Nephron progenitor cell (in vitro differentiated cells): Measurements from ENCODE around the gene EIF2B5.
"Not testable (repeated sequence)": the region's sequence is repeated elsewhere in the genome, so short reads cannot be mapped to it uniquely, and the experiment has no call there.

Experiments
- DNase-seq: peaks from one replicate; pipeline ENCODE4 v3.0.0; 2021
- H3K27ac Mint-ChIP-seq: 2 replicates; pipeline ENCODE4 v1.8.0; 2021; ENCODE audit warnings: mild to moderate bottlenecking, moderate library complexity, mixed read lengths
- H3K27me3 Mint-ChIP-seq: 2 replicates; pipeline ENCODE4 v1.8.0; 2021; ENCODE audit warnings: mild to moderate bottlenecking, low read depth, mixed read lengths; ENCODE audit not compliant: poor library complexity
- H3K36me3 Mint-ChIP-seq: 2 replicates; pipeline ENCODE4 v1.8.0; 2021; ENCODE audit warnings: low read depth, mixed read lengths
- H3K4me1 Mint-ChIP-seq: 2 replicates; pipeline ENCODE4 v1.8.0; 2021; ENCODE audit warnings: mixed read lengths
- H3K4me3 Mint-ChIP-seq: 2 replicates; pipeline ENCODE4 v1.8.0; 2021; ENCODE audit warnings: mild to moderate bottlenecking, moderate library complexity, mixed read lengths
- H3K9me3 Mint-ChIP-seq: 2 replicates; pipeline ENCODE4 v1.8.0; 2021; ENCODE audit warnings: mild to moderate bottlenecking, moderate library complexity, mixed read lengths
- TF ChIP-seq, protein P1 (sequence below): fragments of 200-600 bp; sonication (generic); IDR thresholded peaks from 2 replicates; pipeline ENCODE4 v1.5.0; 2021; ENCODE audit warnings: antibody characterized with exemption

The EIF2B5 gene

DNA sequence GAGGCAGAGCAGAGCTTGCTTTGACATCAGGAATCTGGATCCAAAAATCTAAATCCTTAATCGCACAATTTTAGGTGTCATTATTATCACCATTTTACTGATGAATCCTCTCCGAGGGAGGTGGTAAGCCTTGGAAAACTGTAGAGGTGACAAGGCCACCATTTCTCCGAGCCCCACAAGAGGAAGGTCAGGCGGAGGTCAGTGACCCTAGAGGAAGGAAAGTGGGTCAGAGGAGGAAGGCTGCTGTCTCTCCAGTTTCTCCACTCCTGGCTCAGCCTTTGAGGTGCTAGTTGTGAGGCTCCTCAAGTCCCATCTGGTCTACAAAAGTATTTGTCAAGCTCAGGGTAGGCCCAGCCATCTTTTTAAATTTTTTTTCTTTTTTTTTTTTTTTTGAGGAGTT lies 23.2 kb downstream of the EIF2B5 start:
- Mint-ChIP-seq H3K4me3 (peak overlapping the region; percentile 99), H3K27me3 (peaks cover 3% of the 10 kb centered on the region), H3K9me3 (no peaks in the 10 kb centered on the region), H3K36me3 (peaks cover 18% of the 10 kb centered on the region), H3K27ac (no peak overlapping the region), H3K4me1 (peaks cover 54% of the 10 kb centered on the region)
- TF ChIP-seq, protein P1, sequence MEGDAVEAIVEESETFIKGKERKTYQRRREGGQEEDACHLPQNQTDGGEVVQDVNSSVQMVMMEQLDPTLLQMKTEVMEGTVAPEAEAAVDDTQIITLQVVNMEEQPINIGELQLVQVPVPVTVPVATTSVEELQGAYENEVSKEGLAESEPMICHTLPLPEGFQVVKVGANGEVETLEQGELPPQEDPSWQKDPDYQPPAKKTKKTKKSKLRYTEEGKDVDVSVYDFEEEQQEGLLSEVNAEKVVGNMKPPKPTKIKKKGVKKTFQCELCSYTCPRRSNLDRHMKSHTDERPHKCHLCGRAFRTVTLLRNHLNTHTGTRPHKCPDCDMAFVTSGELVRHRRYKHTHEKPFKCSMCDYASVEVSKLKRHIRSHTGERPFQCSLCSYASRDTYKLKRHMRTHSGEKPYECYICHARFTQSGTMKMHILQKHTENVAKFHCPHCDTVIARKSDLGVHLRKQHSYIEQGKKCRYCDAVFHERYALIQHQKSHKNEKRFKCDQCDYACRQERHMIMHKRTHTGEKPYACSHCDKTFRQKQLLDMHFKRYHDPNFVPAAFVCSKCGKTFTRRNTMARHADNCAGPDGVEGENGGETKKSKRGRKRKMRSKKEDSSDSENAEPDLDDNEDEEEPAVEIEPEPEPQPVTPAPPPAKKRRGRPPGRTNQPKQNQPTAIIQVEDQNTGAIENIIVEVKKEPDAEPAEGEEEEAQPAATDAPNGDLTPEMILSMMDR = no peak
- no peak for DNase-seq

DNA sequence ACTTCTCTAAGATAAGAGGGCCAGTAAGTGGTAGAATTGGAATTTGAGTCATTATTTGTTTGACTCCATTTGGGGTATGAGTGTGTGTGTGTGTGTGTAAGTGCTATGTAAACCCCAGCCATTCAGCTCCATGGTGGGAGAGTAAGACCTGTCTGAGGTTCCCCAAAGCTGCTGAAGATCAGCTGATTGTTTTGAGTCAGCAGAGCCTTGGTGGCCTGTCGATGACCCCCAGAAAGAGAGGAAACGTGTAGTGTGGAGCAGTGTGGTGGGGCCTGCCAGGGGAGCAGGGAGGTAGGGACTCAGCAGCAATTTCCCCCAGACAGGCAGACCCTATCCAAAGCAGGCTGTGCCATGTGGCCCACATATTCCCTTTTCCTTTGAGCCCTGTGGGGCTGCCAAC lies 25.3 kb downstream of the EIF2B5 start:
- Mint-ChIP-seq H3K9me3 (no peaks in the 10 kb centered on the region), H3K4me3 (no peak overlapping the region), H3K27ac (no peak overlapping the region), H3K4me1 (peaks cover 38% of the 10 kb centered on the region), H3K36me3 (peaks cover 32% of the 10 kb centered on the region), H3K27me3 (peaks cover 5% of the 10 kb centered on the region)
- TF ChIP-seq, protein P1 = no peak
- no peak for DNase-seq

DNA sequence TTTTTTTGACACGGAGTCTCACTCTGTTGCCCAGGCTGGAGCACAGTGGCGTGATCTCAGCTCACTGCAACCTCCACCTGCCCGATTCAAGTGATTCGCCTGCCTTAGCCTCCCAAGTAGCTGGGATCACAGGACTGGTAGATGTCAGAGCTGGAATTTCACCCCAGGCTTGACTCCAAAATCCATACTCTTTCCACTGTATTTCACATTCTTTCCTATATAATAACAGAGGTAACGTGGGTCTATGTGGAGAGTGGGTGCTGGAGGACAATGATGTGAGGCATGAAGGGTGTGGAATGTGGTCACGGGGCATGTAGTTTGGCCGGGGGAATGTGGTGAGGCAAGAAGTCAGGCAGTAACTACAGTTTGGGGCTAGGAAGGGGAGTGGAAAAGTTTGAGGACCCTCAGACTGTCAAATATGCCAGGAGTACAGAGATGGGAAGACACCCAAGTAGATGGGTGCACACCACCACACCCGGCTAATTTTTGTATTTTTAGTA lies 27.5 kb downstream of the EIF2B5 start:
- H3K27ac Mint-ChIP-seq, H3K27me3 Mint-ChIP-seq, H3K9me3 Mint-ChIP-seq, H3K4me3 Mint-ChIP-seq, DNase-seq: not testable (repeated sequence)
- H3K36me3 Mint-ChIP-seq = peaks cover 52% of the 10 kb centered on the region
- peaks cover 29% of the 10 kb centered on the region for H3K4me1 Mint-ChIP-seq

DNA sequence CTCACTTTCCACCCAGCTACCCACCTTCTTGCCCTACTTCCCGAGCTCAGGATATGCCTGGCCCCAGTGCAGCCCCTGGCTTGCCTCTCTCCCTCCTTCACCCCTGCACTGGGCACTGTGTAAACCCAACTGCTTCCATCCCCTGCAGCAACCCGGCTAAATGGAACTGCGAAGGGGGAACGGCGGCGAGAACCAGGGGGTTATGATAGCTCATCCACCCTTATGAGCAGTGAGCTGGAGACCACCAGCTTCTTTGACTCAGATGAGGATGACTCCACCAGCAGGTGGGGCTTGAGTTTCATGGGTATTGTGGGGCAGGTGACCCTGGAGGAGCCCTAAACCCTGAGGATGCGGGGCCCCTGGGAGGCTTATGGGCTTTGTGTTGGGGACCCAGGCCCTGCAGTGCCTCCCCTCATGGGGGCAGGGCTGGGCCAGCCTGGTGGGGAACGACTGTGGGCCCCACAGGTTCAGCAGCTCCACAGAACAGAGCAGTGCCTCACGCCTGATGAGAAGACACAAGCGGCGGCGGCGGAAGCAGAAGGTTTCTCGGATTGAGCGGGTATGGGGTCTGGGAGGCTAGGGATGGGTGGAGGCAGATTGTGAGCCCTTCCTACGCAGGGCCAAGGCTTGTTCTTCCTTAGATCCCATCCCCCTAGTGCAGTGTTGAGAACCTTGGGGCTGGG lies 29.6 kb downstream of the EIF2B5 start:
- TF ChIP-seq, protein P1 = no peak
- H3K4me1 Mint-ChIP-seq = peaks cover 19% of the 10 kb centered on the region
- H3K36me3 Mint-ChIP-seq = peaks cover 53% of the 10 kb centered on the region
- DNase-seq = no peak
- no peaks in the 10 kb centered on the region for H3K9me3 Mint-ChIP-seq
- H3K27ac Mint-ChIP-seq = no peak overlapping the region
- H3K4me3 Mint-ChIP-seq = no peak overlapping the region
- peaks cover 2% of the 10 kb centered on the region for H3K27me3 Mint-ChIP-seq

DNA sequence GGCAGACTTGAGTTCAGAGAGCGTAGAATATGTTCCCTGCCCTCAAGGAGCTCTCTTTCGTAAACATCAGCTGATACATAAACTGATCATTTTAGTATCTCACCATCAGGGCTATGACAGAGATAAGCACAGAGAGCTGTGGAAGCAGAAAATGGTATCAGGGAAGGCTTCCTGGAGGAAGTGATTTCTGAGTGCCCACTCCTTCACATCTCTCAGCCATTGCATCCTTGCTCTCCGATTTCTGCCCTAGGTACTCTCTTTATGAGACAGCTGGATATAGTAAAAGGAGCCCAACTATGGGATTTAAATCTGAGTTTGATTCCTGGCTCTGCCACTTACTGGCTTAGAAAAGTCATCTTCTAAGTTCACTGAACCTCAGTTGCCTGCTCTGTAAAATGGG lies 30.4 kb downstream of the EIF2B5 start:
- Mint-ChIP-seq H3K36me3 (peaks cover 53% of the 10 kb centered on the region), H3K4me1 (peaks cover 12% of the 10 kb centered on the region), H3K27ac (no peak overlapping the region), H3K9me3 (no peaks in the 10 kb centered on the region), H3K4me3 (no peak overlapping the region), H3K27me3 (peaks cover 2% of the 10 kb centered on the region)
- TF ChIP-seq, protein P1 = no peak
- no peak for DNase-seq

DNA sequence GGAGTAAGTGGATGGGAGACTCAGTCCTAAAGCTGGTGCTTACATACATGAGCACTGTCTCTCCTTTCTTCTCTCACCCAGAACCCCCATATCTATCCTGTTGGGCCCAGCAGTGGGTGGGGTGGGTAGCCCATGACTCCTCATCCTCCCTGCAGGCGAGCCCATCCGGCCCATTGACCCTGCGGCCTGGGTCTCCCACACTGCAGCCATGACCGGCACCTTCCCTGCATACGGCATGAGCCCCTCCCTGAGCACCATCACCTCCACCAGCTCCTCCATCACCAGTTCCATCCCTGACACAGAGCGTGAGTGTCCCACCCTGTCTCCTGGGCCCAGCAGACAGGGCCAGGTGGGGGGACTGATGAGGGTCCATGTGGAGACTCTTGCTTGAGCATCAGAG lies 31.5 kb downstream of the EIF2B5 start:
- Mint-ChIP-seq H3K4me1 (peaks cover 7% of the 10 kb centered on the region), H3K4me3 (no peak overlapping the region), H3K36me3 (peaks cover 60% of the 10 kb centered on the region), H3K27me3 (peaks cover 2% of the 10 kb centered on the region), H3K27ac (no peak overlapping the region), H3K9me3 (no peaks in the 10 kb centered on the region)
- TF ChIP-seq, protein P1 = no peak
- DNase-seq = no peak
